Breast epithelium (tissue), 4 donors: ENCODE measurements around the gene DOCK10. TPM values are rescaled to one million over a fixed set of nuclear protein-coding genes. Genes with fewer than 3 reads are reported as not detected.

Experiments used
- DNase-seq, 2 donors: peaks; one replicate each; pipeline ENCODE4 v3.0.0-alpha.2; 2019; ENCODE audit warnings: low spot score in 2 of 2
- H3K27ac ChIP-seq, 2 donors: fragments of 200-600 bp; sonication (generic) in 1 of 2; one replicate each; pipeline ENCODE4 v1.5.1; 2016 to 2019; ENCODE audit warnings: mild to moderate bottlenecking in 1 of 2
- H3K27me3 ChIP-seq, 2 donors: fragments of 200-600 bp; sonication (generic) in 1 of 2; one replicate each; pipeline versions ENCODE4 v1.5.1 to v1.6.0; 2017 to 2019; ENCODE audit warnings: control low read depth in 1 of 2, mild to moderate bottlenecking in 1 of 2
- H3K36me3 ChIP-seq: fragments of 200-600 bp; one replicate; pipeline ENCODE4 v1.5.1; 2019
- H3K4me1 ChIP-seq, 2 donors: fragments of 200-600 bp; sonication (generic); one replicate each; pipeline ENCODE4 v1.5.1; 2016 to 2019; ENCODE audit warnings: control low read depth in 1 of 2
- H3K4me3 ChIP-seq, 3 donors: fragments of 200-600 bp; sonication (generic); 1 replicate in 2 of 3; 2 replicates in 1 of 3; pipeline ENCODE4 v1.5.1; 2016 to 2019; ENCODE audit warnings: mild to moderate bottlenecking in 3 of 3, moderate library complexity in 2 of 3
- H3K9me3 ChIP-seq, 2 donors: fragments of 200-600 bp; sonication (generic) in 1 of 2; one replicate each; pipeline ENCODE4 v1.5.1; 2016 to 2019; ENCODE audit warnings: control low read depth in 1 of 2
- CTCF ChIP-seq, 3 donors: fragments of 450-650 bp; IDR thresholded peaks; one replicate each; pipeline ENCODE4 v1.5.1; 2016 to 2017; ENCODE audit warnings: antibody characterized with exemption in 3 of 3, mild to moderate bottlenecking in 3 of 3, moderate library complexity in 3 of 3
- POLR2A ChIP-seq: fragments of 450-650 bp; IDR thresholded peaks from one replicate; pipeline ENCODE4 v1.6.1; 2016; ENCODE audit warnings: antibody characterized with exemption, mild to moderate bottlenecking, moderate library complexity
- POLR2AphosphoS5 ChIP-seq, 3 donors: sonication (generic); formaldehyde crosslinking; IDR thresholded peaks; one replicate each; pipeline ENCODE4 v1.6.1; 2017; ENCODE audit warnings: antibody characterized with exemption in 3 of 3
- intact Hi-C: fragments of 100-400 bp; cut with DNase I; formaldehyde crosslinking; loops from one replicate; pipeline ENCODE4 v1.15.1; 2023; ENCODE audit warnings: low total_unique reads
- total RNA-seq, 3 donors: library from RNA; depleted of rRNA; stranded (reverse); fragments of >200 nt; gene quantifications; one replicate each; pipeline ENCODE4 v1.1.0, GENCODE V29; 2016

DOCK10 gene
- total RNA-seq, 3 donors from 2014 or later = 13.8 to 23.9 (median 15.4) TPM

GRCh38 chr2:224982226-224982625 lies 60.0 kb downstream of the DOCK10 start:
- H3K4me1 ChIP-seq = no peaks in the 10 kb centered on the region
- peak in 1 of 2 donors; percentile 22 for DNase-seq
- intact Hi-C loops = no loop called here
- no peaks in the 10 kb centered on the region for H3K9me3 ChIP-seq
- TF ChIP-seq POLR2AphosphoS5 (IDR thresholded peaks at IDR 0.05) = no peak
- no peak for TF ChIP-seq POLR2A
- TF ChIP-seq CTCF (IDR thresholded peaks at IDR 0.05) = no peak
- H3K27me3 ChIP-seq = no peaks in the 10 kb centered on the region
- peak overlapping the region; percentile 28 to 55 (median 34) for H3K4me3 ChIP-seq
- no peaks in the 10 kb centered on the region for H3K36me3 ChIP-seq
- H3K27ac ChIP-seq = peak overlapping the region in 1 of 2 donors; percentile 80

- H3K4me3 ChIP-seq = no peak overlapping the region
- TF ChIP-seq POLR2A (no peak), CTCF (IDR thresholded peaks at IDR 0.05) (no peak), POLR2AphosphoS5 (IDR thresholded peaks at IDR 0.05) (no peak)
- no peaks in the 10 kb centered on the region for H3K36me3 ChIP-seq
- DNase-seq = no peak
- H3K27me3 ChIP-seq = no peaks in the 10 kb centered on the region
- no peaks in the 10 kb centered on the region for H3K4me1 ChIP-seq
- no peaks in the 10 kb centered on the region for H3K9me3 ChIP-seq
- intact Hi-C loops = no loop called here
- H3K27ac ChIP-seq = no peak overlapping the region
Measured at GRCh38 chr2:224976629-224977525, 65.4 kb downstream of the DOCK10 start.

- Histone ChIP-seq H3K9me3 (no peaks in the 10 kb centered on the region), H3K4me1 (no peaks in the 10 kb centered on the region), H3K27ac (no peak overlapping the region), H3K27me3 (no peaks in the 10 kb centered on the region), H3K4me3 (no peak overlapping the region), H3K36me3 (no peaks in the 10 kb centered on the region)
- DNase-seq = no peak
- TF ChIP-seq CTCF (IDR thresholded peaks at IDR 0.05) (no peak), POLR2AphosphoS5 (IDR thresholded peaks at IDR 0.05) (no peak), POLR2A (no peak)
- intact Hi-C loops = no loop called here
Measured at GRCh38 chr2:224975761-224976160, 66.5 kb downstream of the DOCK10 start.

GRCh38 chr2:224973112-224974016 lies 68.9 kb downstream of the DOCK10 start:
- Histone ChIP-seq H3K27me3 (no peaks in the 10 kb centered on the region), H3K9me3 (no peaks in the 10 kb centered on the region), H3K4me1 (no peaks in the 10 kb centered on the region), H3K4me3 (no peak overlapping the region), H3K27ac (no peak overlapping the region), H3K36me3 (no peaks in the 10 kb centered on the region)
- TF ChIP-seq CTCF (IDR thresholded peaks at IDR 0.05) (no peak), POLR2A (no peak), POLR2AphosphoS5 (IDR thresholded peaks at IDR 0.05) (no peak)
- intact Hi-C loops = no loop called here
- no peak for DNase-seq

- H3K4me1 ChIP-seq = no peaks in the 10 kb centered on the region
- no peaks in the 10 kb centered on the region for H3K36me3 ChIP-seq
- no peak overlapping the region for H3K27ac ChIP-seq
- DNase-seq = no peak
- TF ChIP-seq CTCF (IDR thresholded peaks at IDR 0.05) (no peak), POLR2AphosphoS5 (IDR thresholded peaks at IDR 0.05) (no peak), POLR2A (no peak)
- no peaks in the 10 kb centered on the region for H3K9me3 ChIP-seq
- no peak overlapping the region for H3K4me3 ChIP-seq
- H3K27me3 ChIP-seq = no peaks in the 10 kb centered on the region
- intact Hi-C loops = no loop called here
Measured at GRCh38 chr2:224971214-224971613, 71.1 kb downstream of the DOCK10 start.
